Measurements from ENCODE around the gene DUSP15.

DUSP15 gene

GRCh38 chr20:31846793-31847138, 23.6 kb downstream of the DUSP15 start:
- peaks cover 0 to 3% of the 10 kb centered on the region in 2 donors for H3K4me1 ChIP-seq (ENCODE audit: control insufficient read depth in 1 of 2, insufficient read depth in 2 of 2, low read length in 2 of 2)
- H3K4me3 ChIP-seq (ENCODE audit: low read depth in 1 of 2, low read length in 2 of 2), result no peak overlapping the region
- H3K9ac ChIP-seq (ENCODE audit: low read depth in 1 of 2, low read length in 2 of 2), result no peak overlapping the region
- H3K27ac ChIP-seq (ENCODE audit: low read depth, low read length), result no peak overlapping the region
- H3K36me3 ChIP-seq (ENCODE audit: control insufficient read depth in 1 of 2, insufficient read depth in 2 of 2, low read length in 2 of 2), result no peaks in the 10 kb centered on the region
- H3K27me3 ChIP-seq (ENCODE audit: control insufficient read depth in 1 of 2, insufficient read depth in 2 of 2, low read length in 2 of 2), result peaks cover 8 to 10% of the 10 kb centered on the region in 2 donors
- no peaks in the 10 kb centered on the region for H3K9me3 ChIP-seq (ENCODE audit: control insufficient read depth in 1 of 2, low read length in 2 of 2)

GRCh38 chr20:31845300-31845863, 24.9 kb downstream of the DUSP15 start, which contains the start of gene FOXS1:
Gene FOXS1, minus strand, starts transcription at chr20:31845604. Its CDS starts 62 bp downstream, at chr20:31845542.
- no peak within 1 kb of the TSS for H3K4me3 ChIP-seq (ENCODE audit: low read depth in 1 of 2, low read length in 2 of 2)
- peaks cover 0 to 5% of the 10 kb centered on the region in 2 donors for H3K27me3 ChIP-seq (ENCODE audit: control insufficient read depth in 1 of 2, insufficient read depth in 2 of 2, low read length in 2 of 2)
- no peak within 1 kb of the TSS for H3K27ac ChIP-seq (ENCODE audit: low read depth, low read length)
- no peaks in the 10 kb centered on the region for H3K36me3 ChIP-seq (ENCODE audit: control insufficient read depth in 1 of 2, insufficient read depth in 2 of 2, low read length in 2 of 2)
- peaks cover 0 to 3% of the 10 kb centered on the region in 2 donors for H3K4me1 ChIP-seq (ENCODE audit: control insufficient read depth in 1 of 2, insufficient read depth in 2 of 2, low read length in 2 of 2)
- no peak within 1 kb of the TSS for H3K9ac ChIP-seq (ENCODE audit: low read depth in 1 of 2, low read length in 2 of 2)
- no peaks in the 10 kb centered on the region for H3K9me3 ChIP-seq (ENCODE audit: control insufficient read depth in 1 of 2, low read length in 2 of 2)

- Histone ChIP-seq H3K9ac (ENCODE audit: low read depth in 1 of 2, low read length in 2 of 2) (no peak overlapping the region), H3K27ac (ENCODE audit: low read depth, low read length) (no peak overlapping the region), H3K4me1 (ENCODE audit: control insufficient read depth in 1 of 2, insufficient read depth in 2 of 2, low read length in 2 of 2) (peaks cover 0 to 3% of the 10 kb centered on the region in 2 donors), H3K4me3 (ENCODE audit: low read depth in 1 of 2, low read length in 2 of 2) (no peak overlapping the region), H3K27me3 (ENCODE audit: control insufficient read depth in 1 of 2, insufficient read depth in 2 of 2, low read length in 2 of 2) (no peaks in the 10 kb centered on the region), H3K36me3 (ENCODE audit: control insufficient read depth in 1 of 2, insufficient read depth in 2 of 2, low read length in 2 of 2) (no peaks in the 10 kb centered on the region), H3K9me3 (ENCODE audit: control insufficient read depth in 1 of 2, low read length in 2 of 2) (no peaks in the 10 kb centered on the region)
Observed at GRCh38 chr20:31844737-31845299, 25.5 kb downstream of the DUSP15 start.

GRCh38 chr20:31843881-31844280, 26.4 kb downstream of the DUSP15 start:
- Histone ChIP-seq H3K4me1 (ENCODE audit: control insufficient read depth in 1 of 2, insufficient read depth in 2 of 2, low read length in 2 of 2) (peaks cover 0 to 3% of the 10 kb centered on the region in 2 donors), H3K36me3 (ENCODE audit: control insufficient read depth in 1 of 2, insufficient read depth in 2 of 2, low read length in 2 of 2) (no peaks in the 10 kb centered on the region), H3K9ac (ENCODE audit: low read depth in 1 of 2, low read length in 2 of 2) (no peak overlapping the region), H3K9me3 (ENCODE audit: control insufficient read depth in 1 of 2, low read length in 2 of 2) (no peaks in the 10 kb centered on the region), H3K27ac (ENCODE audit: low read depth, low read length) (no peak overlapping the region), H3K27me3 (ENCODE audit: control insufficient read depth in 1 of 2, insufficient read depth in 2 of 2, low read length in 2 of 2) (no peaks in the 10 kb centered on the region), H3K4me3 (ENCODE audit: low read depth in 1 of 2, low read length in 2 of 2) (no peak overlapping the region)

- Histone ChIP-seq H3K27ac (ENCODE audit: low read depth, low read length) (no peak overlapping the region), H3K9me3 (ENCODE audit: control insufficient read depth in 1 of 2, low read length in 2 of 2) (no peaks in the 10 kb centered on the region), H3K36me3 (ENCODE audit: control insufficient read depth in 1 of 2, insufficient read depth in 2 of 2, low read length in 2 of 2) (no peaks in the 10 kb centered on the region), H3K9ac (ENCODE audit: low read depth in 1 of 2, low read length in 2 of 2) (no peak overlapping the region), H3K4me3 (ENCODE audit: low read depth in 1 of 2, low read length in 2 of 2) (no peak overlapping the region), H3K4me1 (ENCODE audit: control insufficient read depth in 1 of 2, insufficient read depth in 2 of 2, low read length in 2 of 2) (peaks cover 0 to 3% of the 10 kb centered on the region in 2 donors), H3K27me3 (ENCODE audit: control insufficient read depth in 1 of 2, insufficient read depth in 2 of 2, low read length in 2 of 2) (peaks cover 0 to 1% of the 10 kb centered on the region in 2 donors)
Observed at GRCh38 chr20:31843288-31843687, 27.0 kb downstream of the DUSP15 start.

GRCh38 chr20:31842471-31843157, 27.7 kb downstream of the DUSP15 start:
- Histone ChIP-seq H3K4me3 (ENCODE audit: low read depth in 1 of 2, low read length in 2 of 2) (no peak overlapping the region), H3K4me1 (ENCODE audit: control insufficient read depth in 1 of 2, insufficient read depth in 2 of 2, low read length in 2 of 2) (peaks cover 0 to 3% of the 10 kb centered on the region in 2 donors), H3K9me3 (ENCODE audit: control insufficient read depth in 1 of 2, low read length in 2 of 2) (no peaks in the 10 kb centered on the region), H3K27me3 (ENCODE audit: control insufficient read depth in 1 of 2, insufficient read depth in 2 of 2, low read length in 2 of 2) (peaks cover 0 to 5% of the 10 kb centered on the region in 2 donors), H3K36me3 (ENCODE audit: control insufficient read depth in 1 of 2, insufficient read depth in 2 of 2, low read length in 2 of 2) (no peaks in the 10 kb centered on the region), H3K27ac (ENCODE audit: low read depth, low read length) (peak overlapping the region; percentile 32), H3K9ac (ENCODE audit: low read depth in 1 of 2, low read length in 2 of 2) (no peak overlapping the region)

- Histone ChIP-seq H3K36me3 (ENCODE audit: control insufficient read depth in 1 of 2, insufficient read depth in 2 of 2, low read length in 2 of 2) (no peaks in the 10 kb centered on the region), H3K27me3 (ENCODE audit: control insufficient read depth in 1 of 2, insufficient read depth in 2 of 2, low read length in 2 of 2) (peaks cover 0 to 5% of the 10 kb centered on the region in 2 donors), H3K4me1 (ENCODE audit: control insufficient read depth in 1 of 2, insufficient read depth in 2 of 2, low read length in 2 of 2) (peaks cover 0 to 4% of the 10 kb centered on the region in 2 donors), H3K9me3 (ENCODE audit: control insufficient read depth in 1 of 2, low read length in 2 of 2) (no peaks in the 10 kb centered on the region), H3K4me3 (ENCODE audit: low read depth in 1 of 2, low read length in 2 of 2) (no peak overlapping the region), H3K27ac (ENCODE audit: low read depth, low read length) (no peak overlapping the region), H3K9ac (ENCODE audit: low read depth in 1 of 2, low read length in 2 of 2) (no peak overlapping the region)
Observed at GRCh38 chr20:31841928-31842327, 28.4 kb downstream of the DUSP15 start.

GRCh38 chr20:31840906-31841816, 29.2 kb downstream of the DUSP15 start:
- Histone ChIP-seq H3K9ac (ENCODE audit: low read depth in 1 of 2, low read length in 2 of 2) (no peak overlapping the region), H3K4me1 (ENCODE audit: control insufficient read depth in 1 of 2, insufficient read depth in 2 of 2, low read length in 2 of 2) (peaks cover 4 to 11% of the 10 kb centered on the region in 2 donors), H3K4me3 (ENCODE audit: low read depth in 1 of 2, low read length in 2 of 2) (no peak overlapping the region), H3K9me3 (ENCODE audit: control insufficient read depth in 1 of 2, low read length in 2 of 2) (no peaks in the 10 kb centered on the region), H3K36me3 (ENCODE audit: control insufficient read depth in 1 of 2, insufficient read depth in 2 of 2, low read length in 2 of 2) (no peaks in the 10 kb centered on the region), H3K27ac (ENCODE audit: low read depth, low read length) (no peak overlapping the region), H3K27me3 (ENCODE audit: control insufficient read depth in 1 of 2, insufficient read depth in 2 of 2, low read length in 2 of 2) (peaks cover 0 to 5% of the 10 kb centered on the region in 2 donors)

- no peak overlapping the region for H3K27ac ChIP-seq (ENCODE audit: low read depth, low read length)
- H3K4me3 ChIP-seq (ENCODE audit: low read depth in 1 of 2, low read length in 2 of 2), result no peak overlapping the region
- H3K27me3 ChIP-seq (ENCODE audit: control insufficient read depth in 1 of 2, insufficient read depth in 2 of 2, low read length in 2 of 2), result peaks cover 0 to 5% of the 10 kb centered on the region in 2 donors
- peaks cover 12 to 19% of the 10 kb centered on the region in 2 donors for H3K4me1 ChIP-seq (ENCODE audit: control insufficient read depth in 1 of 2, insufficient read depth in 2 of 2, low read length in 2 of 2)
- no peak overlapping the region for H3K9ac ChIP-seq (ENCODE audit: low read depth in 1 of 2, low read length in 2 of 2)
- no peaks in the 10 kb centered on the region for H3K9me3 ChIP-seq (ENCODE audit: control insufficient read depth in 1 of 2, low read length in 2 of 2)
- H3K36me3 ChIP-seq (ENCODE audit: control insufficient read depth in 1 of 2, insufficient read depth in 2 of 2, low read length in 2 of 2), result no peaks in the 10 kb centered on the region
Observed at GRCh38 chr20:31839782-31840487, 30.4 kb downstream of the DUSP15 start.
